OCI-LY3 (cell line): Measurements from ENCODE around the gene TIRAP.

Source experiments
- EZH2phosphoT487 ChIP-seq: fragments of 200-600 bp; shearing (Covaris generic); IDR thresholded peaks from 2 replicates; pipeline ENCODE4 v1.6.1; 2018; ENCODE audit warnings: antibody characterized with exemption, mixed run types, low read depth
- TF ChIP-seq, protein P1 (sequence below): fragments of 200-600, 300-600 bp; sonication (generic); IDR thresholded peaks from 2 replicates; pipeline ENCODE4 v1.5.1; 2014; ENCODE audit warnings: antibody characterized with exemption, low read length, low read depth

- TF ChIP-seq, protein P1, sequence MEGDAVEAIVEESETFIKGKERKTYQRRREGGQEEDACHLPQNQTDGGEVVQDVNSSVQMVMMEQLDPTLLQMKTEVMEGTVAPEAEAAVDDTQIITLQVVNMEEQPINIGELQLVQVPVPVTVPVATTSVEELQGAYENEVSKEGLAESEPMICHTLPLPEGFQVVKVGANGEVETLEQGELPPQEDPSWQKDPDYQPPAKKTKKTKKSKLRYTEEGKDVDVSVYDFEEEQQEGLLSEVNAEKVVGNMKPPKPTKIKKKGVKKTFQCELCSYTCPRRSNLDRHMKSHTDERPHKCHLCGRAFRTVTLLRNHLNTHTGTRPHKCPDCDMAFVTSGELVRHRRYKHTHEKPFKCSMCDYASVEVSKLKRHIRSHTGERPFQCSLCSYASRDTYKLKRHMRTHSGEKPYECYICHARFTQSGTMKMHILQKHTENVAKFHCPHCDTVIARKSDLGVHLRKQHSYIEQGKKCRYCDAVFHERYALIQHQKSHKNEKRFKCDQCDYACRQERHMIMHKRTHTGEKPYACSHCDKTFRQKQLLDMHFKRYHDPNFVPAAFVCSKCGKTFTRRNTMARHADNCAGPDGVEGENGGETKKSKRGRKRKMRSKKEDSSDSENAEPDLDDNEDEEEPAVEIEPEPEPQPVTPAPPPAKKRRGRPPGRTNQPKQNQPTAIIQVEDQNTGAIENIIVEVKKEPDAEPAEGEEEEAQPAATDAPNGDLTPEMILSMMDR = no peak
- no peak for TF ChIP-seq EZH2phosphoT487
Observed at GRCh38 chr11:126246636-126247035, 36.3 kb upstream of the TIRAP start.
